HepG2 (cell line): ENCODE data around the gene PIMREG. TPM values are rescaled to one million over a fixed set of nuclear protein-coding genes. Genes with fewer than 3 reads are reported as not detected.

ENCODE experiments used
- AHR ChIP-seq: IDR thresholded peaks from 2 replicates; pipeline ENCODE4 v1.6.1; 2018; ENCODE audit warnings: missing genetic modification reagents, missing compliant biosample characterization
- CBX2 ChIP-seq, 2 experiments: fragments of 200-600 bp in 1 of 2; sonication (generic); formaldehyde crosslinking in 1 of 2; IDR thresholded peaks; 2 replicates each; pipeline versions ENCODE4 v1.7.0 to v1.8.1; 2018 to 2022; ENCODE audit warnings: low read depth in 2 of 2, low read length in 1 of 2, mild to moderate bottlenecking in 1 of 2, missing genetic modification reagents in 1 of 2
- CEBPG ChIP-seq: IDR thresholded peaks from 2 replicates; pipeline ENCODE4 v1.6.1; 2016
- CHD2 ChIP-seq: IDR thresholded peaks from 2 replicates; pipeline ENCODE4 v1.6.1; 2011; ENCODE audit warnings: low read depth, low read length, improper control_type of control experiment
- HES4 ChIP-seq: sonication (generic); formaldehyde crosslinking; IDR thresholded peaks from 2 replicates; pipeline ENCODE4 v1.9.0; 2021; ENCODE audit warnings: mild to moderate bottlenecking, missing genetic modification reagents, borderline replicate concordance
- KAT7 ChIP-seq: IDR thresholded peaks from 2 replicates; pipeline ENCODE4 v1.6.1; 2018; ENCODE audit warnings: borderline replicate concordance, missing compliant biosample characterization
- NFIC ChIP-seq: IDR thresholded peaks from 2 replicates; pipeline ENCODE4 v1.6.1; 2012; ENCODE audit warnings: mild to moderate bottlenecking, low read length, inconsistent platforms
- NKX3-1 ChIP-seq: sonication (generic); formaldehyde crosslinking; IDR thresholded peaks from 2 replicates; pipeline ENCODE4 v1.5.0; 2020; ENCODE audit warnings: missing genetic modification reagents
- ONECUT2 ChIP-seq: sonication (generic); formaldehyde crosslinking; IDR thresholded peaks from 2 replicates; pipeline ENCODE4 v1.4.0; 2020; ENCODE audit warnings: missing genetic modification reagents
- SRY ChIP-seq: sonication (generic); formaldehyde crosslinking; IDR thresholded peaks from 2 replicates; pipeline ENCODE4 v1.8.0; 2022; ENCODE audit warnings: mild to moderate bottlenecking, missing genetic modification reagents
- THYN1 ChIP-seq: sonication (generic); formaldehyde crosslinking; IDR thresholded peaks from 2 replicates; pipeline ENCODE4 v1.8.1; 2023; ENCODE audit warnings: low read depth, mild to moderate bottlenecking, moderate library complexity, missing genetic modification reagents, borderline replicate concordance
- TP53 ChIP-seq: sonication (generic); formaldehyde crosslinking; conservative IDR thresholded peaks from 2 replicates; pipeline ENCODE4 v1.4.0; 2020; ENCODE audit warnings: missing genetic modification reagents
- ZBTB10 ChIP-seq: sonication (generic); formaldehyde crosslinking; IDR thresholded peaks from 2 replicates; pipeline ENCODE4 v1.4.0; 2020; ENCODE audit warnings: missing genetic modification reagents, borderline replicate concordance
- ZBTB34 ChIP-seq: sonication (generic); formaldehyde crosslinking; IDR thresholded peaks from 2 replicates; pipeline ENCODE4 v1.8.0; 2022; ENCODE audit warnings: mild to moderate bottlenecking, missing genetic modification reagents
- ZMYM4 ChIP-seq: sonication (generic); formaldehyde crosslinking; IDR thresholded peaks from 2 replicates; pipeline ENCODE4 v1.8.1; 2023; ENCODE audit warnings: mild to moderate bottlenecking, missing genetic modification reagents
- ZNF326 ChIP-seq: sonication (generic); formaldehyde crosslinking; IDR thresholded peaks from 2 replicates; pipeline ENCODE4 v1.4.0; 2020; ENCODE audit warnings: missing genetic modification reagents, borderline replicate concordance
- ZNF512 ChIP-seq: sonication (generic); formaldehyde crosslinking; IDR thresholded peaks from 2 replicates; pipeline ENCODE4 v1.4.0; 2020; ENCODE audit warnings: mild to moderate bottlenecking, missing genetic modification reagents
- ZNF558 ChIP-seq: sonication (generic); formaldehyde crosslinking; IDR thresholded peaks from 2 replicates; pipeline ENCODE4 v1.9.0; 2022; ENCODE audit warnings: mild to moderate bottlenecking, missing genetic modification reagents, borderline replicate concordance
- ZNF704 ChIP-seq: sonication (generic); formaldehyde crosslinking; IDR thresholded peaks from 2 replicates; pipeline ENCODE4 v1.8.1; 2023; ENCODE audit warnings: mild to moderate bottlenecking, inconsistent platforms, moderate library complexity, missing genetic modification reagents, borderline replicate concordance
- ZNF891 ChIP-seq: sonication (generic); formaldehyde crosslinking; IDR thresholded peaks from 2 replicates; pipeline ENCODE4 v1.5.0; 2020; ENCODE audit warnings: mild to moderate bottlenecking, missing genetic modification reagents
- polyA plus RNA-seq, 8 experiments: library from polyadenylated mRNA; depleted of rRNA in 3 of 8; stranded (reverse) in 7 of 8; unstranded in 1 of 8; fragments of >200 nt; fragmentation: Illumina TruSeq in 4 of 8; extraction: Trizol in 4 of 8; gene quantifications; 2 replicates each; pipeline versions ENCODE4 v1.2.1 to v1.2.3, GENCODE V29; 2011 to 2016; ENCODE audit warnings: low read depth in 4 of 8, missing spikeins in 1 of 8, mixed read lengths in 1 of 8; ENCODE audit not compliant: insufficient read depth in 1 of 8
- total RNA-seq, 5 experiments: library from RNA; depleted of rRNA; stranded (reverse); fragments of >200 nt; fragmentation: Illumina TruSeq; extraction: Trizol; gene quantifications; 2 replicates each; pipeline ENCODE4 v1.2.3, GENCODE V29; 2016; ENCODE audit warnings: low read depth in 1 of 5

Gene PIMREG
- total and polyA plus RNA-seq, 2 of the 13 experiments (the other 11 are each of a cell fraction or from before 2014, with no cell fraction given) = 15.6 to 30.3 TPM

GRCh38 chr17:6443692-6444570, at the start of gene PIMREG (continued):
- no peak for TF ChIP-seq ZNF704
- TF ChIP-seq ZNF891 (CRISPR knock-in tag) = peak; percentile 89
- TF ChIP-seq ZBTB10 (CRISPR knock-in tag) = no peak
- TF ChIP-seq ONECUT2 = no peak
- peak; percentile 22; the same call in 1 of the 2 replicates for TF ChIP-seq HES4 (CRISPR knock-in tag)
- TF ChIP-seq ZNF326 (CRISPR knock-in tag) = no peak
- no peak for TF ChIP-seq AHR (CRISPR knock-in tag)
- peak; percentile 88 for TF ChIP-seq SRY (CRISPR knock-in tag)
- TF ChIP-seq ZBTB34 (CRISPR knock-in tag) = 0 out of 2 replicates have a peak, but pooled peaks have one; percentile 54
- TF ChIP-seq CBX2 (IDR thresholded peaks at IDR 0.05; ENCODE audit: low read depth, low read length) = no peak
- TF ChIP-seq CBX2 (CRISPR knock-in tag; IDR thresholded peaks at IDR 0.05; ENCODE audit: low read depth) = no peak
- TF ChIP-seq CEBPG (CRISPR knock-in tag) = no peak
- peak; percentile 84 for TF ChIP-seq ZMYM4 (CRISPR knock-in tag)
- TF ChIP-seq THYN1 (CRISPR knock-in tag) = 0 out of 2 replicates have a peak, but pooled peaks have one; percentile 32
- no peak for TF ChIP-seq NKX3-1 (CRISPR knock-in tag)
- no peak for TF ChIP-seq ZNF512 (CRISPR knock-in tag)
- TF ChIP-seq ZNF558 (CRISPR knock-in tag) = no peak
- TF ChIP-seq TP53 (CRISPR knock-in tag) = no peak
- peak; percentile 9; the same call in 1 of the 2 replicates for TF ChIP-seq KAT7 (CRISPR knock-in tag)
- no peak for TF ChIP-seq NFIC
- peak; percentile 34; the same call in 1 of the 2 replicates for TF ChIP-seq CHD2
